IMR-90 (cell line): ENCODE data around the gene ZNF609. TPM values are rescaled to one million over a fixed set of nuclear protein-coding genes. Genes with fewer than 3 reads are reported as not detected.

Source experiments
- ATAC-seq: fragments of 200-7000 bp; cut with Tn5 transposase; 2 replicates; pipeline ENCODE4 v1.9.1; 2020; ENCODE audit warnings: low read depth, mild to moderate bottlenecking, moderate library complexity
- BruUV-seq: library from RNA; stranded (reverse); fragments of 400-500 nt; replicated peaks from 2 replicates; lab custom pipeline; 2021; lab: Mats Ljungman, UMichigan
- CTCF ChIA-PET: fragments of 300-600 bp; formaldehyde crosslinking; extraction: SDS; loops from one replicate; lab custom pipeline; 2021; ENCODE audit warnings: antibody characterized with exemption; lab: Yijun Ruan, JAX
- POLR2A ChIA-PET: fragments of 300-600 bp; sonication (Branson Sonifier 250); formaldehyde crosslinking; loops from one replicate; lab custom pipeline; 2022; ENCODE audit warnings: antibody characterized with exemption; ENCODE audit not compliant: unreplicated experiment; lab: Charles Lee
- DNase-seq: peaks from one replicate; pipeline ENCODE4 v3.0.0; 2013
- H2AFZ ChIP-seq: replicated peaks from 2 replicates; pipeline ENCODE3; 2013; ENCODE audit warnings: low read length, mild to moderate bottlenecking; ENCODE audit not compliant: poor library complexity
- H2AK5ac ChIP-seq: 2 replicates; pipeline ENCODE4 v1.6.1; 2013; ENCODE audit warnings: low read depth, low read length, inconsistent platforms
- H2AK9ac ChIP-seq: replicated peaks from 2 replicates; pipeline ENCODE3; 2013; ENCODE audit warnings: mild to moderate bottlenecking, low read depth, low read length, moderate library complexity; ENCODE audit not compliant: poor library complexity
- H2BK120ac ChIP-seq: 2 replicates; pipeline ENCODE4 v1.6.1; 2013; ENCODE audit warnings: low read depth, low read length, inconsistent platforms
- H2BK15ac ChIP-seq: 3 replicates; pipeline ENCODE4 v1.6.1; 2013; ENCODE audit warnings: low read depth, low read length, inconsistent platforms
- H2BK20ac ChIP-seq: 2 replicates; pipeline ENCODE4 v1.6.1; 2013; ENCODE audit warnings: low read depth, mild to moderate bottlenecking, inconsistent platforms, low read length, moderate library complexity
- H2BK5ac ChIP-seq: 2 replicates; pipeline ENCODE4 v1.6.1; 2013; ENCODE audit warnings: mild to moderate bottlenecking, low read depth, low read length, inconsistent platforms; ENCODE audit not compliant: poor library complexity, severe bottlenecking
- H3K14ac ChIP-seq: replicated peaks from 2 replicates; pipeline ENCODE4 v1.6.1; 2013; ENCODE audit warnings: low read depth, low read length, inconsistent platforms
- H3K18ac ChIP-seq: 2 replicates; pipeline ENCODE4 v1.6.1; 2013; ENCODE audit warnings: low read depth, low read length, control low read depth
- H3K23ac ChIP-seq: 2 replicates; pipeline ENCODE4 v1.6.1; 2013; ENCODE audit warnings: low read depth, low read length, inconsistent platforms
- H3K27ac ChIP-seq: 2 replicates; pipeline ENCODE4 v1.5.1; 2013; ENCODE audit warnings: mild to moderate bottlenecking, control low read depth, low read length; ENCODE audit not compliant: insufficient read depth
- H3K27me3 ChIP-seq: 2 replicates; pipeline ENCODE4 v1.6.1; 2013; ENCODE audit warnings: low read length; ENCODE audit not compliant: control insufficient read depth, insufficient read depth
- H3K36me3 ChIP-seq: 2 replicates; pipeline ENCODE4 v1.6.1; 2013; ENCODE audit warnings: low read length, mixed read lengths; ENCODE audit not compliant: control insufficient read depth, insufficient read depth
- H3K4ac ChIP-seq: 2 replicates; pipeline ENCODE4 v1.6.1; 2013; ENCODE audit warnings: low read depth, low read length, inconsistent platforms
- H3K4me1 ChIP-seq: 2 replicates; pipeline ENCODE4 v1.6.1; 2013; ENCODE audit warnings: low read length, mixed read lengths; ENCODE audit not compliant: control insufficient read depth, insufficient read depth
- H3K4me2 ChIP-seq: 2 replicates; pipeline ENCODE4 v1.6.1; 2013; ENCODE audit warnings: low read depth, mild to moderate bottlenecking, control low read depth, low read length, moderate library complexity
- H3K4me3 ChIP-seq: 2 replicates; pipeline ENCODE4 v1.5.1; 2013; ENCODE audit warnings: low read depth, mild to moderate bottlenecking, control low read depth, low read length, moderate library complexity; ENCODE audit not compliant: insufficient read depth
- H3K56ac ChIP-seq: 2 replicates; pipeline ENCODE4 v1.6.1; 2013; ENCODE audit warnings: low read length, inconsistent platforms; ENCODE audit not compliant: insufficient read depth; ENCODE audit errors: extremely low read depth
- H3K79me1 ChIP-seq, 2 experiments: 2 replicates each; pipeline ENCODE4 v1.6.1; 2013; ENCODE audit warnings: low read length in 2 of 2, inconsistent platforms in 1 of 2, low read depth in 1 of 2
- H3K9ac ChIP-seq: 2 replicates; pipeline ENCODE4 v1.6.1; 2013; ENCODE audit warnings: low read depth, low read length, control low read depth
- H3K9me1 ChIP-seq: 2 replicates; pipeline ENCODE4 v1.6.1; 2013; ENCODE audit warnings: low read length, inconsistent platforms; ENCODE audit not compliant: insufficient read depth
- H3K9me3 ChIP-seq: 2 replicates; pipeline ENCODE4 v1.6.1; 2013; ENCODE audit warnings: low read length; ENCODE audit not compliant: control insufficient read depth, insufficient read depth
- H4K20me1 ChIP-seq: 2 replicates; pipeline ENCODE4 v1.6.1; 2013; ENCODE audit warnings: low read length, inconsistent platforms; ENCODE audit not compliant: insufficient read depth
- H4K5ac ChIP-seq: 2 replicates; pipeline ENCODE4 v1.6.1; 2013; ENCODE audit warnings: mild to moderate bottlenecking, low read depth, low read length, control low read depth
- H4K8ac ChIP-seq, 2 experiments: 2 replicates each; pipeline ENCODE4 v1.6.1; 2013; ENCODE audit warnings: low read depth in 2 of 2, low read length in 2 of 2, control low read depth in 1 of 2, inconsistent platforms in 1 of 2
- H4K91ac ChIP-seq: 2 replicates; pipeline ENCODE4 v1.6.1; 2013; ENCODE audit warnings: low read depth, low read length, inconsistent platforms; ENCODE audit not compliant: insufficient read depth
- BHLHE40 ChIP-seq: fragments of 150-350 bp; IDR thresholded peaks from 2 replicates; pipeline ENCODE4 v1.6.1; 2016; ENCODE audit warnings: mild to moderate bottlenecking, low read depth, low read length
- CEBPB ChIP-seq: IDR thresholded peaks from 2 replicates; pipeline ENCODE4 v1.6.1; 2012; ENCODE audit warnings: low read depth, low read length, improper control_type of control experiment
- CHD1 ChIP-seq: IDR thresholded peaks from 2 replicates; pipeline ENCODE4 v1.6.1; 2012; ENCODE audit warnings: low read depth, low read length, improper control_type of control experiment
- CTCF ChIP-seq: conservative IDR thresholded peaks from 2 replicates; pipeline ENCODE4 v1.5.1; 2012; ENCODE audit warnings: mild to moderate bottlenecking, low read depth, low read length, improper control_type of control experiment
- FOS ChIP-seq: fragments of 150-350 bp; IDR thresholded peaks from 2 replicates; pipeline ENCODE4 v1.6.1; 2016; ENCODE audit warnings: low read depth, low read length
- MAFK ChIP-seq: IDR thresholded peaks from 2 replicates; pipeline ENCODE4 v1.6.1; 2012; ENCODE audit warnings: low read depth, low read length, improper control_type of control experiment
- MAZ ChIP-seq: IDR thresholded peaks from 2 replicates; pipeline ENCODE4 v1.6.1; 2012; ENCODE audit warnings: low read depth, mild to moderate bottlenecking, low read length, improper control_type of control experiment, moderate library complexity, borderline replicate concordance
- MXI1 ChIP-seq: IDR thresholded peaks from 2 replicates; pipeline ENCODE4 v1.6.1; 2012; ENCODE audit warnings: low read depth, mild to moderate bottlenecking, low read length, moderate library complexity, borderline replicate concordance
- NFE2L2 ChIP-seq: fragments of 150-350 bp; IDR thresholded peaks from 2 replicates; pipeline ENCODE4 v1.6.1; 2016; ENCODE audit warnings: low read depth, mild to moderate bottlenecking, low read length
- POLR2A ChIP-seq: IDR thresholded peaks from 2 replicates; pipeline ENCODE4 v1.6.1; 2012; ENCODE audit warnings: mild to moderate bottlenecking, low read depth, low read length
- RAD21 ChIP-seq: IDR thresholded peaks from 2 replicates; pipeline ENCODE4 v1.6.1; 2012; ENCODE audit warnings: low read length, improper control_type of control experiment
- RCOR1 ChIP-seq: IDR thresholded peaks from 2 replicates; pipeline ENCODE4 v1.6.1; 2012; ENCODE audit warnings: mild to moderate bottlenecking, low read length, improper control_type of control experiment; ENCODE audit not compliant: insufficient replicate concordance
- RFX5 ChIP-seq: IDR thresholded peaks from 2 replicates; pipeline ENCODE4 v1.8.0; 2012; ENCODE audit warnings: low read depth, mild to moderate bottlenecking, low read length, moderate library complexity
- SMC3 ChIP-seq: fragments of 150-350 bp; IDR thresholded peaks from 2 replicates; pipeline ENCODE4 v1.6.1; 2016; ENCODE audit warnings: low read depth, mild to moderate bottlenecking, antibody characterized with exemption, low read length, moderate library complexity
- USF2 ChIP-seq: fragments of 150-350 bp; IDR thresholded peaks from 2 replicates; pipeline ENCODE4 v1.6.1; 2017; ENCODE audit warnings: mild to moderate bottlenecking, antibody characterized with exemption, low read length, low read depth
- WGBS, 2 experiments: methylation state at CpG; one replicate each; pipeline versions ENCODE4 v1.1.5 to v1.1.7; 2013; ENCODE audit warnings: missing lambda C conversion rate in 2 of 2; ENCODE audit not compliant: insufficient read length in 1 of 2; ENCODE audit errors: extremely low coverage in 2 of 2; 5-methylcytosine and 5-hydroxymethylcytosine counted together
- dilution Hi-C: fragments of 300-500 bp; cut with HindIII; formaldehyde crosslinking; loops from one replicate; pipeline ENCODE4 v1.14.3; 2018; ENCODE audit warnings: low sequenced_read_pairs; ENCODE audit not compliant: unreplicated experiment
- in situ Hi-C: fragments of 300-500 bp; cut with MboI; formaldehyde crosslinking; loops from 3 replicates; pipeline ENCODE4 v1.14.3; 2019; ENCODE audit warnings: low sequenced_read_pairs, inconsistent platforms, mixed read lengths
- intact Hi-C: fragments of 100-400 bp; cut with micrococcal nuclease; formaldehyde crosslinking; loops from 2 replicates; pipeline ENCODE4 v1.10.0; 2022
- polyA plus RNA-seq, 3 experiments: library from polyadenylated mRNA; depleted of rRNA; stranded (reverse); fragments of >200 nt; gene quantifications; 2 replicates each; pipeline ENCODE4 v1.2.3, GENCODE V29; 2012; ENCODE audit warnings: low replicate concordance in 1 of 3
- total RNA-seq: library from RNA; depleted of rRNA; stranded (reverse); fragments of >200 nt; gene quantifications from 2 replicates; pipeline ENCODE4 v1.2.3, GENCODE V29; 2012
- TF ChIP-seq, protein P1 (sequence below): fragments of 150-350 bp; IDR thresholded peaks from 2 replicates; pipeline ENCODE4 v1.6.1; 2016; ENCODE audit warnings: low read depth, mild to moderate bottlenecking, low read length, moderate library complexity, borderline replicate concordance

The ZNF609 gene
- total and polyA plus RNA-seq, 2 of the 4 experiments (the other 2 are of a cell fraction), result 10.4 to 12.5 TPM

DNA sequence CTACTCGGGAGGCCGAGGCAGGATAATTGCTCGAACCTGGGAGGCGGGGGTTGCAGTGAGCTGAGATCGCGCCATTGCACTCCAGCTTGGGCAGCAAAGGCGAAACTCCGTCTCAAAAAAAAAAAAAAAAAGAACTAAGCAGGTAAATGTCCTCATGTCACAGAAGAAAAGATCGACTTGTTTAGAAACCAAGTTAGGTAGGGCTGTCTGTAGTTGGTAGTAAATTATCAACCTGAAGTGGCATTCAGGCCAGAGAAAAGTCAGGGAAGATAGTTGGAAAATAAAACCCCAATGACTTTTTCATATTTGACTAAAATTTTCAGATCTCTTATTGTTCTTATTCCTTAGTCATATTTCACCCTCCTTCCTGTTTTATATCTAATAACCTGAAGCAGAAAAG, 55.4 kb downstream of the ZNF609 start:
- H4K20me1 ChIP-seq, result peaks cover 15% of the 10 kb centered on the region
- WGBS, 2 experiments, result 97% methylated on average over 5 of the region's 9 CpGs; no CpG with 5 or more reads in 1 of the 2 experiments

More for the DNA sequence above, 55.4 kb downstream of the ZNF609 start:
- H3K9ac ChIP-seq, result no peak overlapping the region
- H2BK20ac ChIP-seq, result no peak overlapping the region
- no peak overlapping the region for H2AK9ac ChIP-seq
- no TSS peak for BruUV-seq
- no peaks in the 10 kb centered on the region for H3K27me3 ChIP-seq
- H3K9me1 ChIP-seq, result peaks cover 3% of the 10 kb centered on the region
- dilution Hi-C loops, result no loop called here
- no peak overlapping the region for H3K27ac ChIP-seq
- no peak for DNase-seq
- ATAC-seq, result no peak
- H3K4me2 ChIP-seq, result no peak overlapping the region
- no peak overlapping the region for H4K91ac ChIP-seq
- peaks cover 8% of the 10 kb centered on the region for H3K36me3 ChIP-seq
- no peak overlapping the region for H2BK120ac ChIP-seq
- peaks cover 27 to 74% of the 10 kb centered on the region in 2 experiments for H3K79me1 ChIP-seq
- peaks cover 2% of the 10 kb centered on the region for H3K4me1 ChIP-seq
- H3K9me3 ChIP-seq, result no peaks in the 10 kb centered on the region
- H3K18ac ChIP-seq, result no peak overlapping the region
- no peak overlapping the region for H2AFZ ChIP-seq
- H3K56ac ChIP-seq, result no peak overlapping the region
- H2AK5ac ChIP-seq, result no peak overlapping the region
- ChIA-PET POLR2A (no interaction called here), CTCF (no interaction called here)
- no peak overlapping the region for H4K8ac ChIP-seq
- H3K23ac ChIP-seq, result no peak overlapping the region
- intact Hi-C loops, result no loop called here
- H2BK15ac ChIP-seq, result no peak overlapping the region
- no peak overlapping the region for H3K14ac ChIP-seq
- no peak overlapping the region for H3K4me3 ChIP-seq
- in situ Hi-C loops, result no loop called here
- TF ChIP-seq CTCF (no peak), RFX5 (no peak), CEBPB (no peak), NFE2L2 (no peak), FOS (no peak), CHD1 (no peak), USF2 (no peak), RAD21 (no peak), POLR2A (no peak), MAZ (no peak), BHLHE40 (no peak), RCOR1 (no peak), SMC3 (no peak), MAFK (no peak), MXI1 (no peak)
- TF ChIP-seq, protein P1, sequence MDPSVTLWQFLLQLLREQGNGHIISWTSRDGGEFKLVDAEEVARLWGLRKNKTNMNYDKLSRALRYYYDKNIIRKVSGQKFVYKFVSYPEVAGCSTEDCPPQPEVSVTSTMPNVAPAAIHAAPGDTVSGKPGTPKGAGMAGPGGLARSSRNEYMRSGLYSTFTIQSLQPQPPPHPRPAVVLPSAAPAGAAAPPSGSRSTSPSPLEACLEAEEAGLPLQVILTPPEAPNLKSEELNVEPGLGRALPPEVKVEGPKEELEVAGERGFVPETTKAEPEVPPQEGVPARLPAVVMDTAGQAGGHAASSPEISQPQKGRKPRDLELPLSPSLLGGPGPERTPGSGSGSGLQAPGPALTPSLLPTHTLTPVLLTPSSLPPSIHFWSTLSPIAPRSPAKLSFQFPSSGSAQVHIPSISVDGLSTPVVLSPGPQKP, result no peak
- no peak overlapping the region for H4K5ac ChIP-seq
- no peak overlapping the region for H3K4ac ChIP-seq
- no peak overlapping the region for H2BK5ac ChIP-seq
